Subcutaneous abdominal adipose tissue (tissue), 5 donors: ENCODE measurements around the gene TUBB4B.

Experiments used
- H3K27ac ChIP-seq: one replicate; pipeline ENCODE4 v1.7.0; 2013; ENCODE audit warnings: low read depth, mild to moderate bottlenecking, inconsistent platforms, low read length, moderate library complexity
- H3K27me3 ChIP-seq, 5 donors: one replicate each; pipeline ENCODE4 v1.7.0; 2013; ENCODE audit warnings: low read length in 5 of 5, inconsistent platforms in 1 of 5; ENCODE audit not compliant: control insufficient read depth in 5 of 5, insufficient read depth in 4 of 5
- H3K36me3 ChIP-seq, 5 donors: one replicate each; pipeline ENCODE4 v1.7.0; 2013; ENCODE audit warnings: low read length in 5 of 5; ENCODE audit not compliant: control insufficient read depth in 5 of 5, insufficient read depth in 5 of 5
- H3K4me1 ChIP-seq, 5 donors: one replicate each; pipeline ENCODE4 v1.7.0; 2013; ENCODE audit warnings: low read length in 5 of 5, mild to moderate bottlenecking in 3 of 5, moderate library complexity in 1 of 5; ENCODE audit not compliant: control insufficient read depth in 5 of 5, insufficient read depth in 5 of 5
- H3K4me3 ChIP-seq, 5 donors: one replicate each; pipeline ENCODE4 v1.7.0; 2013; ENCODE audit warnings: low read length in 5 of 5, low read depth in 1 of 5
- H3K9ac ChIP-seq, 5 donors: one replicate each; pipeline ENCODE4 v1.7.0; 2013; ENCODE audit warnings: low read length in 5 of 5, mild to moderate bottlenecking in 4 of 5, moderate library complexity in 3 of 5
- H3K9me3 ChIP-seq, 5 donors: one replicate each; pipeline ENCODE4 v1.7.0; 2013; ENCODE audit warnings: low read length in 5 of 5; ENCODE audit not compliant: control insufficient read depth in 5 of 5
- donor health status: healthy.
- donor health status: healthy.
- donor health status: healthy.
- donor health status: healthy.
- donor health status: healthy.

TUBB4B gene

GRCh38 chr9:137272241-137273094 is 31.4 kb downstream of the TUBB4B start:
- no peaks in the 10 kb centered on the region for H3K9me3 ChIP-seq
- H3K9ac ChIP-seq, result no peak overlapping the region
- H3K4me1 ChIP-seq, result peaks cover 6 to 54% (median 45%) of the 10 kb centered on the region in 5 donors
- H3K4me3 ChIP-seq, result no peak overlapping the region
- H3K27me3 ChIP-seq, result peaks cover 0 to 6% (median 2%) of the 10 kb centered on the region in 5 donors
- H3K27ac ChIP-seq, result no peak overlapping the region
- peaks cover 0 to 48% (median 39%) of the 10 kb centered on the region in 5 donors for H3K36me3 ChIP-seq

GRCh38 chr9:137273095-137273490 is 32.0 kb downstream of the TUBB4B start:
- Histone ChIP-seq H3K4me3 (no peak overlapping the region), H3K36me3 (peaks cover 0 to 42% (median 33%) of the 10 kb centered on the region in 5 donors), H3K27ac (no peak overlapping the region), H3K4me1 (peaks cover 6 to 57% (median 51%) of the 10 kb centered on the region in 5 donors), H3K9me3 (no peaks in the 10 kb centered on the region), H3K27me3 (peaks cover 0 to 6% (median 2%) of the 10 kb centered on the region in 5 donors), H3K9ac (no peak overlapping the region)

GRCh38 chr9:137273611-137274320 is 32.7 kb downstream of the TUBB4B start:
- peaks cover 4 to 54% (median 45%) of the 10 kb centered on the region in 5 donors for H3K4me1 ChIP-seq
- H3K36me3 ChIP-seq, result peaks cover 0 to 38% (median 31%) of the 10 kb centered on the region in 5 donors
- H3K27me3 ChIP-seq, result peaks cover 0 to 9% (median 3%) of the 10 kb centered on the region in 5 donors
- H3K9me3 ChIP-seq, result peaks cover 0 to under 1% (median 0%) of the 10 kb centered on the region in 5 donors
- peak overlapping the region in 1 of 5 donors; percentile 15 for H3K9ac ChIP-seq
- no peak overlapping the region for H3K4me3 ChIP-seq
- no peak overlapping the region for H3K27ac ChIP-seq

GRCh38 chr9:137275203-137275587 is 34.1 kb downstream of the TUBB4B start:
- Histone ChIP-seq H3K9me3 (peaks cover 0 to 3% (median 0%) of the 10 kb centered on the region in 5 donors), H3K4me1 (peaks cover 0 to 49% (median 37%) of the 10 kb centered on the region in 5 donors), H3K27me3 (peaks cover 0 to 22% (median 10%) of the 10 kb centered on the region in 5 donors), H3K36me3 (peaks cover 0 to 43% (median 27%) of the 10 kb centered on the region in 5 donors), H3K9ac (no peak overlapping the region), H3K4me3 (no peak overlapping the region), H3K27ac (no peak overlapping the region)

- peaks cover 0 to 22% (median 10%) of the 10 kb centered on the region in 5 donors for H3K27me3 ChIP-seq
- H3K4me3 ChIP-seq, result no peak overlapping the region
- H3K4me1 ChIP-seq, result peaks cover 0 to 55% (median 43%) of the 10 kb centered on the region in 5 donors
- peaks cover 0 to 3% (median 0%) of the 10 kb centered on the region in 5 donors for H3K9me3 ChIP-seq
- peaks cover 0 to 40% (median 25%) of the 10 kb centered on the region in 5 donors for H3K36me3 ChIP-seq
- H3K27ac ChIP-seq, result peak overlapping the region; percentile 89
- peak overlapping the region in 3 of 5 donors; percentile 64 to 81 (median 78) for H3K9ac ChIP-seq
Measured at GRCh38 chr9:137275588-137276472, 34.7 kb downstream of the TUBB4B start.

GRCh38 chr9:137276473-137277328 is 35.6 kb downstream of the TUBB4B start:
- Histone ChIP-seq H3K36me3 (peaks cover 0 to 34% (median 21%) of the 10 kb centered on the region in 5 donors), H3K9ac (peak overlapping the region in 3 of 5 donors; percentile 64 to 81 (median 78))

GRCh38 chr9:137277329-137278041 is 36.4 kb downstream of the TUBB4B start, which contains the start of gene TOR4A:
Gene TOR4A (plus strand): TSS chr9:137277726. CDS start chr9:137278690, 964 bp downstream.
- H3K9ac ChIP-seq, result peak within 1 kb of the TSS in 4 of 5 donors; percentile 38 to 81 (median 71)
- peaks cover 0 to 22% (median 10%) of the 10 kb centered on the region in 5 donors for H3K27me3 ChIP-seq
- peaks cover 0 to 62% (median 48%) of the 10 kb centered on the region in 5 donors for H3K4me1 ChIP-seq
- H3K4me3 ChIP-seq, result peak within 1 kb of the TSS in 4 of 5 donors; percentile 56 to 68 (median 64)
- peaks cover 0 to 29% (median 14%) of the 10 kb centered on the region in 5 donors for H3K36me3 ChIP-seq
- H3K27ac ChIP-seq, result peak within 1 kb of the TSS; percentile 89
- peaks cover 0 to 3% (median 0%) of the 10 kb centered on the region in 5 donors for H3K9me3 ChIP-seq

More at GRCh38 chr9:137276473-137277328, 35.6 kb downstream of the TUBB4B start:
- peak overlapping the region in 4 of 5 donors; percentile 45 to 68 (median 64) for H3K4me3 ChIP-seq
- H3K27me3 ChIP-seq, result peaks cover 0 to 22% (median 10%) of the 10 kb centered on the region in 5 donors
- H3K27ac ChIP-seq, result peak overlapping the region; percentile 89
- H3K9me3 ChIP-seq, result peaks cover 0 to 3% (median 0%) of the 10 kb centered on the region in 5 donors
- H3K4me1 ChIP-seq, result peaks cover 0 to 62% (median 48%) of the 10 kb centered on the region in 5 donors

- peak overlapping the region in 4 of 5 donors; percentile 56 to 68 (median 64) for H3K4me3 ChIP-seq
- peak overlapping the region; percentile 89 for H3K27ac ChIP-seq
- peak overlapping the region in 4 of 5 donors; percentile 35 to 81 (median 58) for H3K9ac ChIP-seq
- peaks cover 0 to 22% (median 8%) of the 10 kb centered on the region in 5 donors for H3K36me3 ChIP-seq
- peaks cover 0 to 62% (median 48%) of the 10 kb centered on the region in 5 donors for H3K4me1 ChIP-seq
- peaks cover 0 to 3% (median 0%) of the 10 kb centered on the region in 5 donors for H3K9me3 ChIP-seq
- peaks cover 0 to 22% (median 10%) of the 10 kb centered on the region in 5 donors for H3K27me3 ChIP-seq
Measured at GRCh38 chr9:137278061-137278701, 37.1 kb downstream of the TUBB4B start.
